LNCaP clone FGC (cell line): ENCODE measurements around the gene SNN.

Experiments used
- DNase-seq: peaks from one replicate; pipeline ENCODE4 v3.0.0-alpha.2; 2011; ENCODE audit warnings: low read depth
- H3K4me3 ChIP-seq: 2 replicates; pipeline ENCODE4 v1.5.1; 2011; ENCODE audit warnings: mild to moderate bottlenecking, low read depth, low read length, control low read depth
- CTCF ChIP-seq: IDR thresholded peaks from 2 replicates; pipeline ENCODE4 v1.5.1; 2012; ENCODE audit warnings: mild to moderate bottlenecking; ENCODE audit not compliant: control insufficient read depth, insufficient read depth; ENCODE audit errors: extremely low read depth

SNN gene

GRCh38 chr16:11630046-11630767 lies 38.0 kb upstream of the SNN start:
- no peak for DNase-seq
- TF ChIP-seq CTCF: no peak
- no peak overlapping the region for H3K4me3 ChIP-seq

- DNase-seq: no peak
- H3K4me3 ChIP-seq: no peak overlapping the region
- TF ChIP-seq CTCF: no peak
These were observed 37.5 kb upstream of the SNN start for GRCh38 chr16:11630768-11631056.

GRCh38 chr16:11631214-11631613 lies 37.0 kb upstream of the SNN start:
- TF ChIP-seq CTCF: no peak
- H3K4me3 ChIP-seq: no peak overlapping the region
- no peak for DNase-seq

GRCh38 chr16:11632455-11632939 lies 35.8 kb upstream of the SNN start:
- DNase-seq: no peak
- no peak overlapping the region for H3K4me3 ChIP-seq
- no peak for TF ChIP-seq CTCF

- TF ChIP-seq CTCF: no peak
- DNase-seq: no peak
- H3K4me3 ChIP-seq: no peak overlapping the region
These were observed 35.1 kb upstream of the SNN start for GRCh38 chr16:11633113-11633512.

GRCh38 chr16:11634312-11634711 lies 33.9 kb upstream of the SNN start:
- no peak for DNase-seq
- no peak overlapping the region for H3K4me3 ChIP-seq
- no peak for TF ChIP-seq CTCF

- no peak for TF ChIP-seq CTCF
These were observed 33.1 kb upstream of the SNN start for GRCh38 chr16:11635113-11635652.

More at GRCh38 chr16:11635113-11635652, 33.1 kb upstream of the SNN start:
- H3K4me3 ChIP-seq: no peak overlapping the region
- no peak for DNase-seq
